H9 (cell line): Measurements from ENCODE around the gene PADI4. TPM values are rescaled to one million over a fixed set of nuclear protein-coding genes. Genes with fewer than 3 reads are reported as not detected.

ENCODE experiments used
- DNase-seq: peaks from one replicate; pipeline ENCODE4 v3.0.0-alpha.2; 2017
- H2AFZ ChIP-seq: one replicate; pipeline ENCODE4 v1.6.1; 2013; ENCODE audit warnings: mild to moderate bottlenecking, low read length, control low read depth, moderate library complexity
- H2AK5ac ChIP-seq: 2 replicates; pipeline ENCODE4 v1.6.1; 2013; ENCODE audit warnings: low read length, control low read depth, mixed read lengths; ENCODE audit not compliant: insufficient read length
- H2BK120ac ChIP-seq: one replicate; pipeline ENCODE4 v1.6.1; 2013; ENCODE audit warnings: low read depth, mild to moderate bottlenecking, low read length, control low read depth, inconsistent platforms; ENCODE audit not compliant: poor library complexity, severe bottlenecking
- H2BK12ac ChIP-seq: 2 replicates; pipeline ENCODE4 v1.6.1; 2013; ENCODE audit warnings: low read length, control low read depth, mixed read lengths, low read depth; ENCODE audit not compliant: insufficient read length
- H2BK15ac ChIP-seq: 2 replicates; pipeline ENCODE4 v1.6.1; 2013; ENCODE audit warnings: low read depth, low read length, control low read depth
- H2BK20ac ChIP-seq: one replicate; pipeline ENCODE4 v1.6.1; 2013; ENCODE audit warnings: low read depth, mild to moderate bottlenecking, low read length, control low read depth, inconsistent platforms; ENCODE audit not compliant: poor library complexity, severe bottlenecking
- H2BK5ac ChIP-seq: 2 replicates; pipeline ENCODE4 v1.6.1; 2013; ENCODE audit warnings: low read length, control low read depth, mixed read lengths; ENCODE audit not compliant: insufficient read length
- H3K14ac ChIP-seq: 2 replicates; pipeline ENCODE4 v1.6.1; 2013; ENCODE audit warnings: low read length, control low read depth; ENCODE audit not compliant: insufficient read depth
- H3K18ac ChIP-seq: 2 replicates; pipeline ENCODE4 v1.6.1; 2013; ENCODE audit warnings: low read depth, mild to moderate bottlenecking, mixed read lengths, low read length, control low read depth; ENCODE audit not compliant: insufficient read length
- H3K23ac ChIP-seq: 2 replicates; pipeline ENCODE4 v1.6.1; 2013; ENCODE audit warnings: low read length, control low read depth, mixed read lengths, low read depth; ENCODE audit not compliant: insufficient read length
- H3K23me2 ChIP-seq: 2 replicates; pipeline ENCODE4 v1.6.1; 2013; ENCODE audit warnings: low read depth, mild to moderate bottlenecking, mixed read lengths, low read length, control low read depth; ENCODE audit not compliant: insufficient read length, poor library complexity, severe bottlenecking
- H3K27ac ChIP-seq: 2 replicates; pipeline ENCODE4 v1.5.1; 2013; ENCODE audit warnings: low read length, control low read depth, mixed read lengths, low read depth; ENCODE audit not compliant: insufficient read length
- H3K27me3 ChIP-seq: 2 replicates; pipeline ENCODE4 v1.6.1; 2013; ENCODE audit warnings: low read length, control low read depth, inconsistent platforms; ENCODE audit not compliant: insufficient read depth
- H3K4ac ChIP-seq: 2 replicates; pipeline ENCODE4 v1.6.1; 2013; ENCODE audit warnings: low read depth, mild to moderate bottlenecking, control low read depth, inconsistent platforms, low read length, moderate library complexity
- H3K4me1 ChIP-seq: 2 replicates; pipeline ENCODE4 v1.6.1; 2013; ENCODE audit warnings: low read length, control low read depth, inconsistent platforms; ENCODE audit not compliant: insufficient read depth
- H3K4me2 ChIP-seq: 2 replicates; pipeline ENCODE4 v1.6.1; 2013; ENCODE audit warnings: low read length, control low read depth, mixed read lengths; ENCODE audit not compliant: insufficient read length, insufficient read depth
- H3K56ac ChIP-seq: 2 replicates; pipeline ENCODE4 v1.6.1; 2013; ENCODE audit warnings: low read depth, mild to moderate bottlenecking, mixed read lengths, low read length, control low read depth; ENCODE audit not compliant: insufficient read length
- H3K79me1 ChIP-seq: 2 replicates; pipeline ENCODE4 v1.6.1; 2013; ENCODE audit warnings: low read depth, mild to moderate bottlenecking, moderate library complexity, low read length, control low read depth, inconsistent platforms; ENCODE audit not compliant: insufficient read depth, poor library complexity, severe bottlenecking
- H3K79me2 ChIP-seq: 2 replicates; pipeline ENCODE4 v1.6.1; 2013; ENCODE audit warnings: low read length, control low read depth, inconsistent platforms; ENCODE audit not compliant: insufficient read depth
- H3K9ac ChIP-seq: 2 replicates; pipeline ENCODE4 v1.6.1; 2013; ENCODE audit warnings: low read length, control low read depth, mixed read lengths; ENCODE audit not compliant: insufficient read length; ENCODE audit errors: extremely low read depth
- H3K9me3 ChIP-seq: one replicate; pipeline ENCODE4 v1.6.1; 2013; ENCODE audit warnings: low read depth, low read length, inconsistent platforms; ENCODE audit not compliant: control insufficient read depth
- H3T11ph ChIP-seq: one replicate; pipeline ENCODE4 v1.6.1; 2013; ENCODE audit warnings: mild to moderate bottlenecking, low read length, control low read depth, inconsistent platforms
- H4K20me1 ChIP-seq: one replicate; pipeline ENCODE4 v1.6.1; 2013; ENCODE audit not compliant: control insufficient read depth, insufficient read length, insufficient read depth
- H4K5ac ChIP-seq: 2 replicates; pipeline ENCODE4 v1.6.1; 2013; ENCODE audit warnings: low read depth, mild to moderate bottlenecking, mixed read lengths, low read length, control low read depth; ENCODE audit not compliant: insufficient read length
- H4K8ac ChIP-seq: replicated peaks from 2 replicates; pipeline ENCODE4 v1.6.1; 2013; ENCODE audit warnings: low read length, control low read depth, mixed read lengths, low read depth; ENCODE audit not compliant: insufficient read length
- H4K91ac ChIP-seq: 2 replicates; pipeline ENCODE4 v1.6.1; 2013; ENCODE audit warnings: low read depth, mild to moderate bottlenecking, moderate library complexity, mixed read lengths, low read length, control low read depth; ENCODE audit not compliant: insufficient read length
- H3K27ac Mint-ChIP-seq, 3 experiments: 2 replicates in 2 of 3; 3 replicates in 1 of 3; pipeline ENCODE4 v1.8.0; 2020 to 2021; ENCODE audit warnings: mixed read lengths in 3 of 3, mild to moderate bottlenecking in 1 of 3, moderate library complexity in 1 of 3
- H3K27me3 Mint-ChIP-seq: 2 replicates; pipeline ENCODE4 v1.8.0; 2021; ENCODE audit warnings: low read depth, mild to moderate bottlenecking, moderate library complexity, mixed read lengths
- H3K36me3 Mint-ChIP-seq, 3 experiments: 2 replicates in 2 of 3; 3 replicates in 1 of 3; pipeline ENCODE4 v1.8.0; 2020 to 2021; ENCODE audit warnings: low read depth in 3 of 3, mixed read lengths in 3 of 3; ENCODE audit not compliant: insufficient read depth in 1 of 3
- H3K4me1 Mint-ChIP-seq, 2 experiments: 2 replicates each; pipeline ENCODE4 v1.8.0; 2020; ENCODE audit warnings: mixed read lengths in 2 of 2
- H3K4me3 Mint-ChIP-seq, 2 experiments: 2 replicates in 1 of 2; 3 replicates in 1 of 2; pipeline ENCODE4 v1.8.0; 2020 to 2021; ENCODE audit warnings: mild to moderate bottlenecking in 2 of 2, mixed read lengths in 2 of 2, moderate library complexity in 1 of 2
- H3K9me3 Mint-ChIP-seq, 2 experiments: 2 replicates in 1 of 2; 3 replicates in 1 of 2; pipeline ENCODE4 v1.8.0; 2020; ENCODE audit warnings: mild to moderate bottlenecking in 2 of 2, mixed read lengths in 2 of 2, moderate library complexity in 1 of 2
- CTCF ChIP-seq: fragments of 200-600 bp; sonication (generic); conservative IDR thresholded peaks from 3 replicates; pipeline ENCODE4 v1.8.0; 2021; ENCODE audit warnings: antibody characterized with exemption, mild to moderate bottlenecking
- WGBS: extraction: QIAGEN DNeasy Blood & Tissue Kit; methylation state at CpG from one replicate; pipeline ENCODE4 v1.1.7; 2013; ENCODE audit warnings: missing lambda C conversion rate, low lambda C conversion rate, mixed read lengths; ENCODE audit not compliant: insufficient read length; ENCODE audit errors: extremely low coverage; 5-methylcytosine and 5-hydroxymethylcytosine counted together
- total RNA-seq: library from RNA; stranded (reverse); gene quantifications from 2 replicates; pipeline ENCODE4 v1.2.1, GENCODE V29; 2021

The PADI4 gene
- total RNA-seq, 1 experiment from 2014 or later, result 0.13 TPM

DNA sequence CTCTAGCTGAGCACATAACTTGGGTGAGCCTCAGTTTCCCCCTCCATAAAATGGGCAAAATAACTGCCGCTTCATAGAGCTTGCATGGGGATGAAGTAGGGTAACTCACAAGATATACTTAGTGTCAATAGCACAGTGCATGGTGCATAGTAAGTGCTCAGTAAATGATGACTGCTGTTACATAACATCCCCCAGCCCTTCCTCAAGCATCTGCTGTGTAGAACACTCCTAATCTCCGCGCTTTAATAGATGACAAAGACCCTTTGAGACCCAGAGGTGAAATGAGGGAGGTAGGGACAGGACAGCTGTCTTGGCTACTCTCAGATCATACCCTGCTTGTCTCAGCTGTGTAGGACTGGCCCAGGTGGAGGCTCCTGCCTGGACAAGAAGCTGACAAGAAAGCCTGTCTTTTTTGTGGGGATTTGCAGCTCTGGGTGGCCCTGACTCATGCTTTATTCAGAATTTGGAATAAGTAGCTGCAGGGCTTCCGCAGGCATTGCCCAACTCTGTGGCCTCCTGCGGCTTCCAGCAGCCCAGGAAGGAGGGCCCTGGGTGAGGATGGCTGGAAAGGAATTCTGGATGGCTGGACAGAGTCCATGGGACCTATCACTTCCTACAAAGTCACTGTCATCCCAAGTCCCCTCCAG lies 20.7 kb upstream of the PADI4 start:
- H2BK120ac ChIP-seq, result no peak overlapping the region
- peaks cover 7% of the 10 kb centered on the region for H3K27me3 Mint-ChIP-seq
- H2BK15ac ChIP-seq, result no peak overlapping the region
- no peaks in the 10 kb centered on the region for H3K9me3 Mint-ChIP-seq
- H3K14ac ChIP-seq, result no peak overlapping the region
- H3K18ac ChIP-seq, result no peak overlapping the region
- no peaks in the 10 kb centered on the region for H3K23me2 ChIP-seq
- no peaks in the 10 kb centered on the region for H3K27me3 ChIP-seq
- H3T11ph ChIP-seq, result no peak overlapping the region
- no peak overlapping the region for H3K27ac ChIP-seq
- no peak overlapping the region for H3K23ac ChIP-seq
- no peak overlapping the region for H4K8ac ChIP-seq
- H3K4me3 Mint-ChIP-seq, result no peak overlapping the region
- H3K79me2 ChIP-seq, result no peaks in the 10 kb centered on the region
- H2BK5ac ChIP-seq, result no peak overlapping the region
- H3K4me2 ChIP-seq, result no peak overlapping the region
- H2AFZ ChIP-seq, result no peak overlapping the region
- no peaks in the 10 kb centered on the region for H3K79me1 ChIP-seq
- H3K4ac ChIP-seq, result no peak overlapping the region
- H3K56ac ChIP-seq, result no peak overlapping the region
- no peak overlapping the region for H4K5ac ChIP-seq
- H3K9ac ChIP-seq, result no peak overlapping the region
- H3K4me1 Mint-ChIP-seq, result peaks cover 5 to 8% of the 10 kb centered on the region in 2 experiments; a peak in 2 of 4 replicates
- no peak overlapping the region for H2BK20ac ChIP-seq
- H3K27ac Mint-ChIP-seq, result no peak overlapping the region
- DNase-seq, result no peak
- H3K4me1 ChIP-seq, result no peaks in the 10 kb centered on the region
- H3K9me3 ChIP-seq, result no peaks in the 10 kb centered on the region
- H4K91ac ChIP-seq, result no peak overlapping the region
- no peak overlapping the region for H2AK5ac ChIP-seq
- H4K20me1 ChIP-seq, result no peaks in the 10 kb centered on the region
- WGBS, result no CpG with 5 or more reads among the region's 5 CpGs
- no peak overlapping the region for H2BK12ac ChIP-seq
- no peak for TF ChIP-seq CTCF
- no peaks in the 10 kb centered on the region for H3K36me3 Mint-ChIP-seq
